Right hindlimb (tissue), 1 donor: ENCODE results near the gene PAPPA.

Source experiments
- DNase-seq: peaks from one replicate; pipeline ENCODE4 v3.0.0-alpha.2; 2018

Gene PAPPA

DNA sequence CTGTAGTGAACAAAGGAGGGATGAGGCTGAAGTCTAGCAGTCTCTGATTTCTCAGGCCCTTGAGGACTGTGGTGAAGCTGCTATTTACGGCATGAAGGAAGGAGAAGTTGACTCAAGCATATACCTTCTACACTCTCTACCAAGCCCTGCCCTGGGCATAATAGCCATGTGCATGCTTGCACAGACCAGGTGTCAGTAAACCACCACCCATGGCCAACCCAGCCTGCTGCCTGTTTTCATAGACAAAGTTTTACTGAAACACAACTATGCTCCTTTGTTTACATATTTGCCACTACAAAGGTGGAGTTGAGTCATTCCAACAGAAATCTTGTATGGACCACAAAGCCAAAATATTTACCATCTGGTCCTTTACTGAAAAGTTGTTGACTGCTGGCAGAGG, 126.9 kb downstream of the PAPPA start:
- no peak for DNase-seq

DNA sequence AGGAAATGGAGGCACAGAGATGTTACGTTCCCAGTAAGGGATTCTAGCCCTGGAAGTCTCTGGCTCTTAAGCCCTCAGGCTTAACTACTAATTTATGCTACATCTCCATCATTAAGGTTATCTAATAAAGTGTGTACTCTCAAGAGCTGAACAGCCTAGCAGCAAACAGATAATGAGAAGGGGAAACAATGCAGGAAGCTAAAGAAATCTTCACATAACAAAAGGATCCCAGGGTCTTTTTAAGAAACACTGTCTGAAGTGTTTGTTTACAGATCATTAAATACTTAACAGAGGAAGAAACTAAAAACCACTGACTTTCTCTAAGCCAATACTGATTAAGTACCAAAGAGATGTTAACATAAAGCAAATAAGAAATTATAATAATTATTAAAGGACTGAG, 129.0 kb downstream of the PAPPA start:
- DNase-seq: no peak

DNA sequence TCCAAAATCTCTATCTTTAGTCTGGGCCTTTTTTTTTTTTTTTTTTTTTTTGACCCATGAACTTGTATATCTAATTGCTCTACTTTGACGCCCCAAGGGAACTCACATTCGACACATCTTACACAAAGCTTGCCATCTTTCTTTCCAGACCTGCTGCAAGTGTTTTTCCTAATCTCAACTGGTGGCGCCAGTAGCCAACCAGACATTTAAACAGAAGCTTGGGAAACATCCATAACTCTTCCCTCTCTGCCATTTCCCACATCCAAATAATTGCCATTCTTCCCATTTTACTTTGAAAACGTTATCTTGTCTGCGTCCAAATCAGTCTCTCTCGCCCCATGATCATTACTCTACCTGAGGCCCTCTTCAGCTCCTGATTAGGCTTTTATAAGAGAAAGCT, 130.9 kb downstream of the PAPPA start:
- DNase-seq: no peak

GRCh38 chr9:116285320-116285719, 131.7 kb downstream of the PAPPA start:
- DNase-seq: no peak

- peak; percentile 37 for DNase-seq
Measured at GRCh38 chr9:116286297-116286696, 132.7 kb downstream of the PAPPA start.

DNA sequence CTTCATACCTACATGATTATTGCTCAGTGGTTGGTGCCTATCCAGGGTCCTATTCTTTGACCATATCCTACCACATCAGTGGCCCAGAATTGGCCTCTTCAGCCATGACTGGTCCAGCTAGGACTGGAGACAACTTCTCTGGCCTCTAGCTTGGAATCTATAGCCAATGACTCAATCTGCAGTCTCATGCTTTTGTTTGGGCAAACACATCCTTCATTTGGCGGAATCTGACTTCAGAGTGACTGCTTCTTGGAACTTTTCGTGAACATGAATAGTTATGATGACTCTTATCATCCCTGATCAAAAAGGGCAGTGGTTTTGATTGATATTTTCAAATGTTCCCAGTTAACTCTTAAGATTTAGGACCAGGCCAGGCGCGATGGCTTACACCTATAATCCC, 134.1 kb downstream of the PAPPA start:
- DNase-seq: no peak

DNA sequence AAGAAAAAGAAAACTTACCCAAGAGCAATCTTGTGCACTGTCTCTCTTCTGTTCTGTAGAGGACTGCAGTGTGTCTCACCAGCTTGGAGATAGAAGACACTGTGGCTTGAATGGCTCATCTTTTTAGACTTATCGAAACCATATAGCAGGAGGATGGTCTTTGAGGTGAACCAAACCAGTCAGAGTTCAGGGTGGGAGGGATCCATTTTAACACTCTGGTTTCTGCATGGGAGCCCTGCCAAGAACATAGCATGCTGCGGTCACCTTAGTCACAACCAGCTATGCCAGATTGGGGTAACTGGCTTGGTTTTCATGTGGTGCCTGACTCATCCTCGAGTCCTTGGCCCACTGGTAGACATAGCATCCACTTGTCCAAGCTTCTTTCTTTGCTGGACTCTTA, 135.1 kb downstream of the PAPPA start:
- DNase-seq: peak; percentile 23

GRCh38 chr9:116297346-116297745, 143.8 kb downstream of the PAPPA start:
- DNase-seq: no peak

GRCh38 chr9:116298249-116298648, 144.7 kb downstream of the PAPPA start:
- no peak for DNase-seq

DNA sequence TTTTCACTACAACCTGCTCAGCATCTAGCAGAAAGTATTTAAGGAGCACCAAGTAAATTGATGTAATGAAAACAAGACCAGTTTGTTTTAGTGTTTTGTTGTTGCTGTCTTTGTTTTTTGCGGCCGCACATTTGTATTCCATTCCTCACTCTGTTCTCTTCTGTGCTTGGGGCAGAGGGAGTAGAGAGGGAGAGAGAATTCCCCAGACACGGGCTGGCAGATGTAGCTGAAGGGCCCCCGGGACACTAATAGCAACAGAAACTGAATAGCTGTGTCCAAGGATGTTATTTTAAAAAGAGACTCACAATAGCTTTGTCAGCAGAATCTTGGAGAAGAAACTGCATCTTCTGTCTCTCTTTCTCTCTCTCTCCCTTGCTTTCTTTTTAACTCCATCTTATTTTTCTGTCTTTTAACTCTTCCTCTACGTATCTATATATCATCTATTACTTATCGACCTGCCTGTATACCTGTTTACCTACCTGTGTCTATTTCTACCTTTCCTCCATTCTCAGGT, 145.3 kb downstream of the PAPPA start:
- DNase-seq: no peak

DNA sequence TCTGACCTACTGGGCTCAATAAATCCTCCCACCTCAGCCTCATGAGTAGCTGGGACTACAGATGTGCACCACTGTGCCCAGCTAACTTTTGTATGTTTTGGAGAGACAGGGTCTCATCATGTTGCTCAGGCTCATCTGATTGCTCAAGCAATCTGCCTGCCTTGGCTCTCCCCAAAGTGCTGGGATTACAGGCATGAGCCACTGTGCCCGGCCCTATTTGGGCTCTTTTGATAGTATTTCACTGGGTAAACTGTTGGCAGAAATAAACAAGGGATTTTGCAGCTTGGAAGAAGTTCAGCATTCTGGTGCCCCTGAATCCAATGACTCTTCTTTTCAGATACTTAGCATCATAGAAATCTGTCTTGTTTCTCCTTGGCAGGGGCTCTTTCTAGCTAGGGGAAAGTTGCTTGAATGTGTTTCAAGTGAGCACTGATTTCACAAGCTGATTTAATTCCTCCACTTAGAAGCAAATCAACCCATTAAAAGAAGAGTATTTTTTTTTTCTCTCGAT, 146.8 kb downstream of the PAPPA start:
- DNase-seq: no peak

DNA sequence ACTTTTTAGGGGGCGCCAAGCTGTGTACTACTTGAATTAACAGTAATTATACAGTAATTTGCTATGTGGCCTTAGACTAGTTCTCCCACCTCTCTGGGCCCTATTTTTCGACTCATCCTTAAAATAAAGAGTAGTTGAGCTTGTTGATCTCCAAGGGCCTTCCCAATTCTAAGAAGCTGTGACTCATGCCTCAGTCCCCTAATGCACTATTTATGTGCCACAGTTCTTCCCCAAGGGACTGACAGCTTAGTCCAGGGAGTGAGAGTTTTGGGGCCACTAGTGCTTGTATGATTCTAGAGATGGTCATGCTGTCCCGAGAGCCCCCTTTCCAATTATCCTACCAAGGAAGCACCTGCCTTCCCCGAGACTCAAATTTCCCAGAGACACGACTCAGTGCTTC, 149.7 kb downstream of the PAPPA start:
- no peak for DNase-seq

GRCh38 chr9:116303886-116304538, 150.4 kb downstream of the PAPPA start:
- no peak for DNase-seq

DNA sequence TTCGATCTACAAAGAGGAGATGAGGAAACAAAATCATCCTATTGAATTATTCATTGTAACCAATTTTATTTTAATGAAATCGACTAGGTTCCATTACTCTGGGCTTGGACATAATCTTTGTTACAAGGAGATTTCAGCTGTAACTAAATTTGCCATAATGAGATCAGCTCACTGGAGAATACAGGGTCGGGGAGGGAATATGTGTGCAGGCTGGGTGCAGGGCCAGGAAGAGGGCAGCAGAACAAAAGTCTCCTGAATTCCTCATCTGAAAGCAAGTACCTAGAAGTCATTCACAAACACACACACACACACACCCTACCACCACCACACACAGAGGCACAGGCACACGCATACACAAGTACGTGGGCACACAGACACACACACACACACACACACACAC, 151.2 kb downstream of the PAPPA start:
- no peak for DNase-seq

- DNase-seq: no peak
Measured at GRCh38 chr9:116308076-116308475, 154.5 kb downstream of the PAPPA start.

GRCh38 chr9:116309900-116310611, 156.5 kb downstream of the PAPPA start:
- no peak for DNase-seq

DNA sequence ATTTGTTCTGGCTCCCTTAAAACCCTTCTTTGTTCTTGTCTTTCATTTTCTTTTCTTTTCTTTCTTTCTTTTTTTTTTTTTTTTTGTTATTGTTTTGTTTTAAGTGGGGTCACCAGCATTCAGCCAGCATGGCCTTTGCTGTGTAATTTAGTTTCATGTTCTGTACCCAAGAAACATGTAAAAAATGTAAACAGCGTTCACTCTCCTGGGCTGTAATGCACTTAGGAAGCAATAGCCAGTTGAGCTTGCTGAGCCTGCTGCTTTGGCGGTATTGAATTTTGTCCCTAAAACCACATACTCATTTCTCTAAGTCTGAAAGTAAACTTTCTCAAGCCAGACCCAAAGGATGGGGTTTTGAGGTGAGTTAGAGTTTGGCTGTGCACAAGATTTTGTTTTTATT, 158.6 kb downstream of the PAPPA start:
- no peak for DNase-seq

- no peak for DNase-seq
Measured at GRCh38 chr9:116313638-116314037, 160.0 kb downstream of the PAPPA start.

DNA sequence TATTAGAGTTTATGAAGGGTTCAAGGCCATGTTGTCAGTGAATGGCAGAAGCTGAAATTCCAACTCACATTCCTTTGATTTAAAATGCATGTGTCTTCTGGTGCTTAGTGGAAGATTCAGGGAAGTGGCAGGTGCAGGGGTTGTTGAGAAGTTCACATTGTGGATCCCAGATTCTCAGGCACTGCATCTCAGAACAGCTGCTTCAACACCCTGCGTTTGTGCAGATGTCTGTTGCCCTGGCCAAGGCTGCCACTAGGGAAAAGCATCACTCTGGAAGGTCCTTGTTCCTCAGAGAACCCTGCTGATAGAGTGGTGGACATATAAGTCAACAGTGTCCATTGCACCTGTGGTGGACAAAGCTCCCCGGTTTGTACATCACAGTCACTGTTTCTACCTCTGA, 162.7 kb downstream of the PAPPA start:
- peak; percentile 47 for DNase-seq

DNA sequence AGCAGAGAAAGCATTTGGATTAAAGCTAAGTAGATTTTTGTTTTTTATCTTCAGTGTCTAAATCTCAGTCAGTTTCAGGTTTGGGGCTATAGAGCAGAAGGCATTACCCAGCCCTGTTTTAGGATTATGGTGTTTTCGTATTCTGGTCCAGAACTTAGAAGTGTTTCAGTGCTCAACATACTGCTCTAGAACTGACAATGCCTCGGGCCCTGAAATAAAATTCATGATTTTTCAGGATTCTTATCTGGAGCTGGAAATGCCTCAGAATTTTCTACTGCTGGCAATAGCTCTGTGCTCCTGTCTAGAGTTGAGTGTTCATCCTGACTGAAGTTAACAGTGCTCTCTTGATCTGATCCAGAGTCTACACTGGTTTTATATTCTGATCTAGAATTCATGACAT, 163.9 kb downstream of the PAPPA start:
- DNase-seq: no peak

DNA sequence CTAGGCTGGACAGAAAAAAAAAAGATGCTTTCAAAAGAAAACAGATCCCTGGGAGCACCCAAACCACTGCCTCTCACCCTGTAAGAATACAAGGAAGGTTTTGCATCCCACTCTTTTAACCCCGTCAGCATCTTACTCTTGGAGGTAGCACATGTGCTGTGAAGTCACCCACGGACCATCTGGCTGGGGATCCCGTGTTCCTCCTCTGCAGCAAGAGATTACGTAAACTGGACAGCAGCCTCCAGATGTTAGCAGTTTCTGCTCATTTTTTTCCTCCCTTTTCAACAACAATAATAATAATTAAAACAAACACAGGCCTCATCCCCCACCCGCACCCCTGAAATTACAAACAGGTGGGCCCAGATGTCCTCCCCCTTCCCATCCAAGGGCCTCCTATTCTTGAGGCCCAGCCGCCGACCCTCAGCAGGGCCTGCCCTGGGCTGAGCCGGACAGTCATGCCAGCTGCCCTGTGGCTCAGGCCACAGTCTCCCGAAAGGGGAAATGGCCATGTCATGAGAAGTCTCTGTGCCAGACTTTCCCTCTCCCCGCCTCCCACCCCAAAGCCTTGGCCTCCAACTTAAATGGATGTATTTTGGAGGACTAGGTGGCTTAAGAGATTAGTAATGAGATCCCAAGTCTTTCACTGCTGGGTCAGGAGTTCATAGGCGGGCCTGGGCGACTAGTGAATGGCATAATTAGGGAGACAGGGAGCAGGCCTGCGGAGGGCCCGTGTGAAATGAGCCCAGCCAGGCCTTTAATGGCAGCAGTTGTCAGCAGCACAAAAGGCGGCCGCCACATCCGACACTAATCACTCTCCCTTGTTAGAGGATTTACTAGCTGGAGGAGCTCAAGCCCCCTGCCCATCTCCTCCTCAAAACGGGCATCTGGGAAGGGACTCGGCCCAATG, 165.1 kb downstream of the PAPPA start:
- DNase-seq: peak; percentile 73

GRCh38 chr9:116319480-116319879, 165.9 kb downstream of the PAPPA start:
- no peak for DNase-seq

DNA sequence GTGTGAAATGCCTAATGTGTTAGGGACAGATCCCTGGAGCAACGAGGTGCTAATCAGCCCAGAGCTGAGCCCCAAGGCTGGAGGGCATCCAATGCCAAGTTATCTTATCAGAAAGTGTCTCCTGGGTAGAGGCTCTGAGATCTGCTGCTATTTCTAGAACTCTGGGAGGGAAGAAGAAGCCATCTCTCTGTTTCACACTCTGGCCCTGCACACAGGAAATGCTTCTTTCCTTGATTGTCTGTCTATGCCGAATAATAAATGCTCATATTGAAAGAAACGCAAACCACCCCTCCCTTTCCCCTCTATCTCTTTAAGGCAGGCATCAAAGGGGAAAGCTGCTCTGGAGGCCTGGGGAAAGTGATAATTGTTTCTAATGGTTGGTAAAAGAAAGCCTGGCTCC, 166.7 kb downstream of the PAPPA start:
- DNase-seq: no peak
